ENCODE data around the gene TGFBR3L.

The TGFBR3L gene

DNA sequence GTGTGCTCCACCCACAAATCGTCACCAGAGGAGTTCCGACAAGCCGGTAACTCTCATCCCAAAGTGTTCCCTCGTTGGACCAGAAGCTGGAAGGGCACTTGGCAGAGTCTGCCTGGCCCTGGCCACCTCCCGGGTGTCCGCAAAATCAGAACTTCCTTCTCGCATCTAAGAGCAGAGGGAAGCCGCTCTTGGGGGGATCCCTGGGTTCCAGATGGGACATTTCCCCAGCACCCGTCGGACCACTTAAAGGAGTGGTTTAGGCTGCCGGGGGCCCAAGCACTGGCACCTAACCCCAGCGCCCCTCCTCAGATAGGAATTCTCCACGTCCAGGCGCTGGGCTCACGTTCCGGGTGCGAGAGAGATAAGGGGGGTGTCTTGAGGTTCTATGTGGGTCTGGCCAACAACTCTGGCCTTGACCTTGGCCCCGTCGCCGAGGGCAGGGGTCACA lies 11.8 kb upstream of the TGFBR3L start:
- ATAC-seq (replicated peaks): no peak
- peak overlapping the region; percentile 99 for H3K27ac Mint-ChIP-seq
- H3K4me1 Mint-ChIP-seq (ENCODE audit: low read depth in 2 of 2): peaks cover 26 to 36% of the 10 kb centered on the region in 2 donors
- peaks cover 43% of the 10 kb centered on the region for H3K36me3 Mint-ChIP-seq (ENCODE audit: insufficient read depth)
- H3K9me3 Mint-ChIP-seq: no peaks in the 10 kb centered on the region
- no peak for DNase-seq
- H3K4me3 Mint-ChIP-seq: peak overlapping the region; percentile 88 to 95
- peaks cover under 1 to 2% of the 10 kb centered on the region in 2 donors for H3K27me3 Mint-ChIP-seq

DNA sequence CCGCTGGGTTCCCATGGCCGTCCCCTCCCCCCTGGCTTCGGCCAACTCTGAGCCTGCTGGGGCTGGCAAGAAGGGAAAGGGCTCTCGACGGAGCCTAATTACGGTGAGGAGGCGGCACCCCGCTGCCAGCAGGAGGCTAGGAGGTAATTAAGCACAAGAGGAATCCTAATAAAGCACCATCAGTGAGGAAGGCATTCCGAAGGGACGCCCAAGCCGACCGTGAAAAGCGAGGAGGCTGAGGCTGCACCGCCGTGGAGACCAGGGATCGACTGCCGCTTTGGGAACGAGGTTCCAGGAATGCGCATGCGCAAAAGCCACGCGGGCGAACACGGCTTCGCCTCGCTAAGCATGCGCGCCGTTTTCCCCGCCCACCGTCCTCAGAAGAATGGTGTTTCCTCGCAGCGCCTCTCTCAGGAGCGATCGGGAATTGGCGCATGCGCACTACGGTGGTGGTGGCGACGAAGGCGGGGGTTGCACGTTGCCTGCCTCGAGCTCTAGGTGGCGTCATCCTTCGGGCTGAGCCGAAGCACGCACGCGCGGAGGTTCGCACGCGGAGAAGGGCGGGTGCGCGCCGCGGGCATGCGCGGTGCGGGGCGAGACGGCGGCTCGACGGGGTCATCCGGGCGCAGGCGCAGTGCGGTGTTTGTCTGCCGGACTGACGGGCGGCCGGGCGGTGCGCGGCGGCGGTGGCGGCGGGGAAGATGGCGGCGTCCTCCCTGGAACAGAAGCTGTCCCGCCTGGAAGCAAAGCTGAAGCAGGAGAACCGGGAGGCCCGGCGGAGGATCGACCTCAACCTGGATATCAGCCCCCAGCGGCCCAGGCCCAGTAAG lies 11.2 kb upstream of the TGFBR3L start, which contains the start of gene MAP2K7:
Gene MAP2K7, plus strand, starts transcription at position 634 of the 830 bp plus-strand sequence. Its CDS starts 68 bp downstream, at position 702.
- Mint-ChIP-seq H3K9me3 (no peaks in the 10 kb centered on the region), H3K4me3 (peak within 1 kb of the TSS; percentile 88 to 95), H3K36me3 (ENCODE audit: insufficient read depth) (peaks cover 49% of the 10 kb centered on the region), H3K27me3 (no peaks in the 10 kb centered on the region), H3K4me1 (ENCODE audit: low read depth in 2 of 2) (peaks cover 29 to 36% of the 10 kb centered on the region in 2 donors), H3K27ac (peak within 1 kb of the TSS; percentile 99)
- ATAC-seq (replicated peaks) (peak; percentile 66), DNase-seq (peak; percentile 100)

DNA sequence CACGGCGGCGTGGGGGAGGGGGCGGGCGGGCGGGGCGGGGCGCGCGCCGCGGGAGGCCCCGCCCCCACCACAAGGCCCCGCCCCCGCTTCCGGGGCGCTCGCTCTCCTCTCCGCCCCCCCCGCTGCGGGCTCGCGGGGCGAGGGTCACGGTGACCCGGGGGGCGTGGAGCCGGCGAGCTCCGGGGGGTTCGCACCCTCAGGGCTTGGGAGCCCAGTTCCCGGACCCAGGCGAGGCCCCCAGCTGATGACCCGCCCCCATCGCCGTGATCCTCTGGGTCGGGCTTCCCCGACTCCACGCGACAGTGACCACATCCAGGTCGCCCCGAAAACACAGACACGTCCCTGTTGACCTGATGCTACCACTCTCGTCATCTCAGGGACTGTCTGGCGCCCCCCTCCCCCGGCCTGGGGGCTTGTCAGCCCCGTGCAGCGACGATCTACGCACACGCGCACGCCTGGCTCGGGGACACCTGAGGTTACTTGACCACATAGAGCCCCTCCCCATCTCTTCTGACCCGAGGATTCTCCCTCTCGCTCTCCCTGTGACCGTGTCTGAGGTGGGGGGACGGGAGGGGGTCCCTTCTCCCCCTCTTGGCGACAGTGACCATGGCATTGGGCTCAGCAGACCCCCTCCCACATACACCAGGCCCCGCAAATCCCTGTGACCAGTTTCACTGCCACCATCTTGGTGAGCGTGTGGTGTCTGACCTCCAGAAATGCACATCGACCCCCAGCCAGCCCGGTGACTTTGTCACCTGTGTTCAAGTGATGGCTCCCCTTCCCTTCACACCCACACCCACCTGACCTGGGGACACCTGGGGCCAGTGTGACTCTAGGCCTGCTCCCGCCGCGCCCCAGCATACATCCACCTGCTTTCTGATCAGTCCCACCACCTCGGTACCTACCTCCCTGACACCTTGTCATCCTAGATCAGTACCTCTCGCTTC lies 10.3 kb upstream of the TGFBR3L start:
- ATAC-seq (replicated peaks): peak; percentile 81
- peak; percentile 89 to 92 (median 89) for DNase-seq
- Mint-ChIP-seq H3K36me3 (ENCODE audit: insufficient read depth) (peaks cover 54% of the 10 kb centered on the region), H3K27me3 (no peaks in the 10 kb centered on the region), H3K4me1 (ENCODE audit: low read depth in 2 of 2) (peaks cover 29 to 36% of the 10 kb centered on the region in 2 donors), H3K9me3 (no peaks in the 10 kb centered on the region), H3K4me3 (peak overlapping the region; percentile 88 to 95), H3K27ac (peak overlapping the region; percentile 99)

DNA sequence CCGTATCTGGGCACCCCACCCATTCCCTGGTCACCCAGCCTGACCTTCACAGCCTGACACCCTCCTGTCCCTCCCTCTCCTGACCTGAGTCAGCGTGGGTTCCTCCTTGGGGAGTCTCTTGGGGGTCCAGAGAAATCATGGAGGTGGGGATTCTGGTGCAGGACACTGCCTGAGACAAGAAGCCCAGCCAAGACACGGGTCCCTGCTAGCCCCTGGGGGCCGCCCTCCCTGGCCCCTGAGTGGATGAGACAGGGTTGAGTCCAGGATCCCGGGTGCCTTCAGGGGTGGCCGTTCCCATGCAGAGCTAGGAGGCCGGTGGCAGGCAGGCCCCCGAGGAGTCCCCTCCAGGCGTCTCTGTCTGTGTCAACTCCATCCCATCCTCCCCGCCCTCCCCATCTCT lies 9.4 kb upstream of the TGFBR3L start:
- peak overlapping the region; percentile 88 to 95 for H3K4me3 Mint-ChIP-seq
- no peaks in the 10 kb centered on the region for H3K27me3 Mint-ChIP-seq
- H3K36me3 Mint-ChIP-seq (ENCODE audit: insufficient read depth): peaks cover 57% of the 10 kb centered on the region
- no peak for ATAC-seq (replicated peaks)
- no peaks in the 10 kb centered on the region for H3K9me3 Mint-ChIP-seq
- no peak for DNase-seq
- H3K4me1 Mint-ChIP-seq (ENCODE audit: low read depth in 2 of 2): peaks cover 29 to 36% of the 10 kb centered on the region in 2 donors
- peak overlapping the region; percentile 99 for H3K27ac Mint-ChIP-seq

DNA sequence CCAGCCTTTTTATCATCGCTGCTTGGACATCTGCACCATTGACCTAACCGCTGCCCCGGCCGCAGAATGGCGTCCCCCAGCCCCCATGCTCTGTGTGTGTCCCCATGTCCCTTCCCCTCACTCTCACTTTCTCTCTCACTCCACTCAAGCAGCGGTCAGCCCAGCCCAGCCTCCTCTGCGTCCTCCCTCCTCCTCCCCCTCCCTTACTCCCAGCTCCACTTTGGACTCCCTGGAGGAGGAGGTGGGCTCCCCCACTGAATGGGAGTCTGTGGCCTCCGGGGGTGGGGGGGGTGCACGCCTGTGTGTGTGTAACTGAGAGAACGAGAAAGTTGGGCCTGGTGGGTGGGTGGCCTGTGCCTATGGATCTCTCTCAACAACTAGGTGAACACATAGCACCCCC lies 8.8 kb upstream of the TGFBR3L start:
- no peaks in the 10 kb centered on the region for H3K9me3 Mint-ChIP-seq
- H3K27ac Mint-ChIP-seq: peak overlapping the region; percentile 99

DNA sequence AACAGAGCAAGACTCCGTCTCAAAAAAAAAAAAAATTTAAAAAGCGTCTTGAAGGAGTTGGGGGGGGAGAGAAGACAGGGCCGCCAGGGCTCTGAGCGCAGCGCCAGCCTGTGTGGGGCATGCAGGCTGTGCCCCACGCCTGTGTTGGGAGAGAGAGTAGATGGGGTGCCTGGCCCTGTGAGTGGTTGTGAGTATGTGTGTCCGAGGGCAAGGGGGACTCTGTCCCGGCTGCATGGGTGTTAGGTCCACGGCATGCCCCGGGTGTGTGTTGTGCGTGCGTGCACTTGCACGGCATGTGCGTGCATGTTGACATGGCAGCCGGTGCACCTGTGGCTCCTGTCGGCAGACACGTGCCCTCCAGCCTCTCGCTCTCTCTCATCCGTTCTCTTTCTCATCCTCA lies 7.5 kb upstream of the TGFBR3L start:
- H3K27ac Mint-ChIP-seq: peak overlapping the region; percentile 58 to 75
- peak overlapping the region in 1 of 2 donors; percentile 38 for H3K4me3 Mint-ChIP-seq
- peaks cover 71% of the 10 kb centered on the region for H3K36me3 Mint-ChIP-seq (ENCODE audit: insufficient read depth)

More for the DNA sequence above, 8.8 kb upstream of the TGFBR3L start:
- peaks cover 29 to 41% of the 10 kb centered on the region in 2 donors for H3K4me1 Mint-ChIP-seq (ENCODE audit: low read depth in 2 of 2)
- no peaks in the 10 kb centered on the region for H3K27me3 Mint-ChIP-seq
- DNase-seq (no peak), ATAC-seq (replicated peaks) (no peak)
- peaks cover 63% of the 10 kb centered on the region for H3K36me3 Mint-ChIP-seq (ENCODE audit: insufficient read depth)
- peak overlapping the region; percentile 88 to 95 for H3K4me3 Mint-ChIP-seq

DNA sequence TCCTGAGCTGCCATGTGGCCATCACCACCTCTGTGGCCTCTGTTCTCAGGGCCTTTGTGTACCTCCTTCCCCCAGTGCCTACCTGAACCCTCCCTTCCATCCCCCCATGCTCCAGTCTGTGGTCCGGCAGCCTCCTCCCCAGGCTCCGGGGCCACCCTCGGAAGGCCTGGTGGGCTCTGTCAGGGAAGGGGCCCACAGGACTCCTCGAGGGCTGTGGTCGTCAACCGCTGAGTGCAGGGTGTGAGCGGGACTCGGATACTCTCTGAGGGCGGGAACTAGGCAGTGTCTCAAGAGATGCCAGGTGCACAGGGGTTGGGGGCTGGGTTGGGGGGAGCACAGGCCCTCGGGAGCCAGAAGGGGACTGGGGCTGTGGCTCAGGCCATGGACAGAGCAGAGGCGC lies 7.1 kb upstream of the TGFBR3L start:
- Mint-ChIP-seq H3K36me3 (ENCODE audit: insufficient read depth) (peaks cover 72% of the 10 kb centered on the region), H3K4me1 (ENCODE audit: low read depth in 2 of 2) (peaks cover 29 to 41% of the 10 kb centered on the region in 2 donors), H3K27me3 (no peaks in the 10 kb centered on the region), H3K27ac (peak overlapping the region; percentile 58 to 75), H3K4me3 (no peak overlapping the region), H3K9me3 (no peaks in the 10 kb centered on the region)
- ATAC-seq (replicated peaks) (no peak), DNase-seq (no peak)

More for the DNA sequence above, 7.5 kb upstream of the TGFBR3L start:
- Mint-ChIP-seq H3K27me3 (no peaks in the 10 kb centered on the region), H3K4me1 (ENCODE audit: low read depth in 2 of 2) (peaks cover 29 to 41% of the 10 kb centered on the region in 2 donors), H3K9me3 (no peaks in the 10 kb centered on the region)
- DNase-seq (no peak), ATAC-seq (replicated peaks) (no peak)

DNA sequence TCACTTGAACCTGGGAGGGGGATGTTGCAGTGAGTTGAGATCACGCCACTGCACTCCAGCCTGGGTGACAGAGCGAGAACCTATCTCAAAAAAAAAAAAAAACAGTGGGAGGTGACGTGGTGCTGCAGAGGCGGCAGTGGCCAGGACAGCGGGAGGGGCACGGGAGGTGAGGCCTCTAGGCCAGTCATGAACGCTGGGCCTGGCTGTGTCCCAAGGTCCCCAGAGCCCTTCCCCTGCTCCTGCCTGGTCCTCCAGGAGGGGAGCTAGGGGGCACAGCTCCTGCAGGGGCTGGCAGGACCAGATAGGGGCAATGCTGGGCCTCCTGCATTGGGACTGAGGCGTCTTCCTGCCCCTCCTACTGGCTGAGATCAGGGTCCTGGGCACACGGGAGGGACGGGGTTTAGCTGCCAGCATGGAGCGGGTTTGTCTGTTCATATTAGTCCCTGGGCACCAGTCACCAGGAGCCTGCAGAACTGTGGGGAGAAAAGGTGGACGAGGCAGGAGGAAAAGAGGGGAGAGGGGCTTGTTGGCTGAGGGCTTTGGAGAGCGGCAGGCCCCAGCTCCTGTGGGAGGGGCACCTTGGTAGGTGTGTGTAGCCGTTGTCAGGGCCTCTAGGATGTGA lies 6.4 kb upstream of the TGFBR3L start:
- ATAC-seq (replicated peaks): no peak
- Mint-ChIP-seq H3K4me1 (ENCODE audit: low read depth in 2 of 2) (peaks cover 26 to 36% of the 10 kb centered on the region in 2 donors), H3K9me3 (no peaks in the 10 kb centered on the region), H3K4me3 (no peak overlapping the region), H3K36me3 (ENCODE audit: insufficient read depth) (peaks cover 74% of the 10 kb centered on the region), H3K27me3 (no peaks in the 10 kb centered on the region), H3K27ac (peak overlapping the region; percentile 29 to 58)
- no peak for DNase-seq

DNA sequence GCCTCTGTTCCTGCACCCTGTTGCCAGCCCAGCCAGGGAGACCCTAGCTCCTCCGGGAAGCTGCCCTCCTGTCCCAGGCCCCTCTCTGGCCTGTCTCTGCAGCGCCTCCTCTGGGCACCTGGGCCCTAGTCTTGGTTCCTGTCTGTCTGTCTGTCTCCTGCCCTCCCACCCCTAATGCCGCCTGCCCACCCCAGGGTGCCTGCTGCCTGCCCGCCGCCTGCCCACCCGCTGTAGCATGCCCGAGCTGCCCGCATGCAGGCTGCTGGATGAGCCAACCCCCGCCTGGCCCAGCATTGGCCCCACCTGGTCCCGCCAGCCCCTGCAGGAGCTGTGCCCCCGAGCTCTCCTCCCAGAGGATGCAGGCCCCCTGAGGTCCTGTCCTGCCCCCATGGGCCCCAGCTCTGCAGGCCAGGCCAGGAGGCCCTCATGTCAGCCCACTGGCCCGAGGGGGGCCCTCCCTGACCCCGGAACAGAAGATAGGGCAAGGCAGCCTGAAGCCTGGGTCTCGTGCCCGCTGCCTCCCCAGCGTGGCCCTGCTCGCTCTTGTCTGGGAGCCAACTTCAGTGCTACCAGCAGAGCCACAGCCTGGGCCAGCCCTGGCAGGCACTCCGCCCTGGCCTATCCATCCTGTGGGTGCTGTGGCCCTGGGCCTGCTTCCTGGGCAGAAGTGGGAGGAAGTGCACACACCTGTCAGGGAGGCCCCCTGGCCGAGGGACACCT lies 5.7 kb upstream of the TGFBR3L start:
- Mint-ChIP-seq H3K9me3 (no peaks in the 10 kb centered on the region), H3K27me3 (no peaks in the 10 kb centered on the region), H3K4me1 (ENCODE audit: low read depth in 2 of 2) (peaks cover 23 to 33% of the 10 kb centered on the region in 2 donors), H3K27ac (no peak overlapping the region), H3K4me3 (no peak overlapping the region), H3K36me3 (ENCODE audit: insufficient read depth) (peaks cover 71% of the 10 kb centered on the region)
- DNase-seq (no peak), ATAC-seq (replicated peaks) (no peak)

DNA sequence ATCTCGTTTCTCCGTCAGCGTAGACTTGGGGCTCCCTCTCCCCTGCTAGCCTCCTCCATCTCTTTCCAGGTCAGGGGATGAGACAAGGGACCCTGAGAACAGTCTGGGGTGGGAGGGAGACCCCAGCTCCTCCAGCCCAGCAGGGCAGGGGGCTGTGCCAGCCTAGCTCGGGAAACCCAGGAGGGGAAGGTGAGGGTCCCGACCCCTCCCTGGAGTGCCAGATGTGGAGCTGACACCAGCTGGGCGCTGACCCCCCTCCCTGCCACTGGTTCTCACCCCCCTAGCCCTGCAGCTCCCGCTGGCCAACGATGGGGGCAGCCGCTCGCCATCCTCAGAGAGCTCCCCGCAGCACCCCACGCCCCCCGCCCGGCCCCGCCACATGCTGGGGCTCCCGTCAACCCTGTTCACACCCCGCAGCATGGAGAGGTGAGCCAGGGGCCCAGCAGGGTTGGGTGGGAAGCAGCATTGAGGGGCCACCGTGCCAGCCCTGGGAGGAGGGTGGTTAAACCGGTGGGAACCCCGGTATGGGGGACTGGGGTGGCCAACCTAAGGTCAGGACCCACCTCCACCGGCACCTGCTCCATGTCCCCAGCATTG lies 5.1 kb upstream of the TGFBR3L start:
- peaks cover 71% of the 10 kb centered on the region for H3K36me3 Mint-ChIP-seq (ENCODE audit: insufficient read depth)
- H3K27me3 Mint-ChIP-seq: peaks cover 0 to 3% of the 10 kb centered on the region in 2 donors
- ATAC-seq (replicated peaks) (no peak), DNase-seq (no peak)
- no peak overlapping the region for H3K27ac Mint-ChIP-seq
- H3K4me1 Mint-ChIP-seq (ENCODE audit: low read depth in 2 of 2): peaks cover 21 to 31% of the 10 kb centered on the region in 2 donors
- peak overlapping the region in 1 of 2 donors; percentile 17 for H3K4me3 Mint-ChIP-seq
- no peaks in the 10 kb centered on the region for H3K9me3 Mint-ChIP-seq

DNA sequence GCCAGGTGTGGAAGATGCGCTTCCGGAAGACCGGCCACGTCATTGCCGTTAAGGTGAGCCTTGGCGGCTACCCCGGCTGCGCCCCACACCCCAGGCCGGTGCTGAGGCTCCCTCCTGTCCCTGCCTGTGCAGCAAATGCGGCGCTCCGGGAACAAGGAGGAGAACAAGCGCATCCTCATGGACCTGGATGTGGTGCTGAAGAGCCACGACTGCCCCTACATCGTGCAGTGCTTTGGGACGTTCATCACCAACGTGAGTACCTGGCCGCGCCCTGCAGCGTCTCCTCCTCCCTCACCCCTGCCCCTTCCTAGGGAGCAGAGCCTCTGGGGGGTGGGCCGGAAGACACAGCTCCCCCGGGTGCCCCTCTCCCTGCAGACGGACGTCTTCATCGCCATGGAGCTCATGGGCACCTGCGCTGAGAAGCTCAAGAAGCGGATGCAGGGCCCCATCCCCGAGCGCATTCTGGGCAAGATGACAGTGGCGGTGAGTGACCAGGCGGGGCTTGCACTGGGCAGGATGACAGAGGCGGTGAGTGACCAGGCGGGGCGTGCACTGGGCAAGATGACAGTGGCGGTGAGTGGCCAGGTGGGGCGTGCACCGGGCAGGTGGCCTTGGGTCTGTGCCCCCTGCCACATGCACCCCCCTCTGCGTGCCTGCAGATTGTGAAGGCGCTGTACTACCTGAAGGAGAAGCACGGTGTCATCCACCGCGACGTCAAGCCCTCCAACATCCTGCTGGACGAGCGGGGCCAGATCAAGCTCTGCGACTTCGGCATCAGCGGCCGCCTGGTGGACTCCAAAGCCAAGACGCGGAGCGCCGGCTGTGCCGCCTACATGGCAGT lies 4.1 kb upstream of the TGFBR3L start:
- Mint-ChIP-seq H3K4me1 (ENCODE audit: low read depth in 2 of 2) (peaks cover 15 to 22% of the 10 kb centered on the region in 2 donors), H3K9me3 (no peaks in the 10 kb centered on the region), H3K36me3 (ENCODE audit: insufficient read depth) (peaks cover 70% of the 10 kb centered on the region), H3K4me3 (no peak overlapping the region), H3K27ac (no peak overlapping the region), H3K27me3 (peaks cover 3 to 13% of the 10 kb centered on the region in 2 donors)
- DNase-seq (no peak), ATAC-seq (replicated peaks) (no peak)

Data from effector memory CD8-positive, alpha-beta T cell (primary cell).